ENCODE results near the gene B3GAT1. TPM values are rescaled to one million over a fixed set of nuclear protein-coding genes. Genes with fewer than 3 reads are reported as not detected.

Gene B3GAT1
- total RNA-seq, 1 experiment from 2014 or later: not detected

- no TSS peak for BruUV-seq (replicated peaks)
- Histone ChIP-seq H3K9ac (ENCODE audit: low read length) (no peak overlapping the region), H4K20me1 (ENCODE audit: insufficient read depth) (no peaks in the 10 kb centered on the region), H3K9me2 (ENCODE audit: insufficient read depth) (no peaks in the 10 kb centered on the region), H3K4me2 (ENCODE audit: low read length) (no peak overlapping the region), H3K79me2 (ENCODE audit: insufficient read depth, low read length) (no peaks in the 10 kb centered on the region), H2AFZ (ENCODE audit: low read depth, low read length, poor library complexity, severe bottlenecking) (no peak overlapping the region), H3K27ac (ENCODE audit: low read depth, low read length) (no peak overlapping the region), H3K27me3 (ENCODE audit: insufficient read depth, low read length) (peaks cover 7% of the 10 kb centered on the region; the same call in 1 of the 2 replicates), H3K4me3 (replicated peaks in 1 of 2; ENCODE audit: low read depth in 1 of 2, low read length in 2 of 2) (no peak overlapping the region), H3K36me3 (ENCODE audit: control insufficient read depth in 1 of 2, insufficient read depth in 2 of 2, low read length in 2 of 2) (no peaks in the 10 kb centered on the region; a peak in 1 of 4 replicates), H3K9me3 (ENCODE audit: control insufficient read depth in 1 of 2, insufficient read depth in 1 of 2, low read depth in 1 of 2, low read length in 2 of 2) (no peaks in the 10 kb centered on the region), H3K4me1 (ENCODE audit: control insufficient read depth in 1 of 2, insufficient read depth in 2 of 2, low read length in 2 of 2) (no peaks in the 10 kb centered on the region)
- intact Hi-C loops (cut with micrococcal nuclease): no loop called here
- DNase-seq (ENCODE audit: low read depth, low spot score) (no peak), ATAC-seq (peak; percentile 53)
- ChIA-PET CTCF (no interaction called here), POLR2A (no interaction called here), RAD21 (ENCODE audit: low non-redundant PET in 1 of 2, low total read pairs in 2 of 2, uncharacterized antibody in 2 of 2, unreplicated experiment in 2 of 2) (no interaction called here)
- TF ChIP-seq SP1 (IDR thresholded peaks at IDR 0.05; ENCODE audit: low read depth) (no peak), TCF7L2 (IDR thresholded peaks at IDR 0.05; ENCODE audit: borderline replicate concordance, extremely low read depth, insufficient read depth, insufficient read length) (no peak), RAD21 (IDR thresholded peaks at IDR 0.05; ENCODE audit: low read depth) (peak; percentile 27; the same call in 1 of the 2 replicates)
Observed at GRCh38 chr11:134438542-134439537, 26.8 kb upstream of the B3GAT1 start.

DNA sequence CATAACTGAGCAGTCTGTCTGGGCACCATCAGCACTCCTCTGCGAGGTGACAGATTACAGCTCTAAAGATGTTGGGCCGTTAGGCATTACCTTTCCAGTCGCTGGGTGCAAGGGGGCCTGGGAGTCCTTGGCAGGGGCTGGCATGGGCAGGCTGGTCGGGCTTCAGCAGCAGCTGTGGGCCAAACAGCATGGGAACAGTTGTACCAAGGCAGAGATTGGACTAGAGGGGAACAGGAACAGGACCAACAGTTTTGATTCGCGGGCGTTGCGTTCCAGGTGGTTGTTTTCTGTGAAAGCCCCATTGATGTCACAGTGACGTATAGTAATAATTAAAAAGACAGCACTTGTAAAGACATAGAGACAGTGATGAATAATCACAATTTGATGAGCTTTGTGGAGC lies 25.8 kb upstream of the B3GAT1 start:
- ATAC-seq (no peak), DNase-seq (ENCODE audit: low read depth, low spot score) (no peak)
- POLR2A ChIA-PET: no interaction called here
- Histone ChIP-seq H3K9ac (ENCODE audit: low read length) (no peak overlapping the region), H3K27me3 (ENCODE audit: insufficient read depth, low read length) (peaks cover 15% of the 10 kb centered on the region; the same call in 1 of the 2 replicates), H3K36me3 (ENCODE audit: control insufficient read depth in 1 of 2, insufficient read depth in 2 of 2, low read length in 2 of 2) (no peaks in the 10 kb centered on the region; a peak in 1 of 4 replicates), H3K9me3 (ENCODE audit: control insufficient read depth in 1 of 2, insufficient read depth in 1 of 2, low read depth in 1 of 2, low read length in 2 of 2) (no peaks in the 10 kb centered on the region), H3K79me2 (ENCODE audit: insufficient read depth, low read length) (no peaks in the 10 kb centered on the region), H3K27ac (ENCODE audit: low read depth, low read length) (no peak overlapping the region), H2AFZ (ENCODE audit: low read depth, low read length, poor library complexity, severe bottlenecking) (no peak overlapping the region), H3K4me2 (ENCODE audit: low read length) (no peak overlapping the region), H3K9me2 (ENCODE audit: insufficient read depth) (no peaks in the 10 kb centered on the region), H4K20me1 (ENCODE audit: insufficient read depth) (no peaks in the 10 kb centered on the region), H3K4me3 (replicated peaks in 1 of 2; ENCODE audit: low read depth in 1 of 2, low read length in 2 of 2) (no peak overlapping the region), H3K4me1 (ENCODE audit: control insufficient read depth in 1 of 2, insufficient read depth in 2 of 2, low read length in 2 of 2) (no peaks in the 10 kb centered on the region)
- TF ChIP-seq RAD21 (IDR thresholded peaks at IDR 0.05; ENCODE audit: low read depth): no peak
- CTCF ChIA-PET: no interaction called here
- RAD21 ChIA-PET (ENCODE audit: low non-redundant PET in 1 of 2, low total read pairs in 2 of 2, uncharacterized antibody in 2 of 2, unreplicated experiment in 2 of 2): no interaction called here
- intact Hi-C loops (cut with micrococcal nuclease): no loop called here
- no TSS peak for BruUV-seq (replicated peaks)

All from HCT116 (cell line).